NCI-H2081 (cell line): Measurements from ENCODE around the gene POP4.
"Not testable (repeated sequence)": the region's sequence is repeated elsewhere in the genome, so short reads cannot be mapped to it uniquely, and the experiment has no call there.

ENCODE experiments used
- DNase-seq, 2 experiments: peaks; one replicate each; lab custom pipeline; 2025; lab: John Stamatoyannopoulos, UW

POP4 gene, protein sequence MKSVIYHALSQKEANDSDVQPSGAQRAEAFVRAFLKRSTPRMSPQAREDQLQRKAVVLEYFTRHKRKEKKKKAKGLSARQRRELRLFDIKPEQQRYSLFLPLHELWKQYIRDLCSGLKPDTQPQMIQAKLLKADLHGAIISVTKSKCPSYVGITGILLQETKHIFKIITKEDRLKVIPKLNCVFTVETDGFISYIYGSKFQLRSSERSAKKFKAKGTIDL

DNA sequence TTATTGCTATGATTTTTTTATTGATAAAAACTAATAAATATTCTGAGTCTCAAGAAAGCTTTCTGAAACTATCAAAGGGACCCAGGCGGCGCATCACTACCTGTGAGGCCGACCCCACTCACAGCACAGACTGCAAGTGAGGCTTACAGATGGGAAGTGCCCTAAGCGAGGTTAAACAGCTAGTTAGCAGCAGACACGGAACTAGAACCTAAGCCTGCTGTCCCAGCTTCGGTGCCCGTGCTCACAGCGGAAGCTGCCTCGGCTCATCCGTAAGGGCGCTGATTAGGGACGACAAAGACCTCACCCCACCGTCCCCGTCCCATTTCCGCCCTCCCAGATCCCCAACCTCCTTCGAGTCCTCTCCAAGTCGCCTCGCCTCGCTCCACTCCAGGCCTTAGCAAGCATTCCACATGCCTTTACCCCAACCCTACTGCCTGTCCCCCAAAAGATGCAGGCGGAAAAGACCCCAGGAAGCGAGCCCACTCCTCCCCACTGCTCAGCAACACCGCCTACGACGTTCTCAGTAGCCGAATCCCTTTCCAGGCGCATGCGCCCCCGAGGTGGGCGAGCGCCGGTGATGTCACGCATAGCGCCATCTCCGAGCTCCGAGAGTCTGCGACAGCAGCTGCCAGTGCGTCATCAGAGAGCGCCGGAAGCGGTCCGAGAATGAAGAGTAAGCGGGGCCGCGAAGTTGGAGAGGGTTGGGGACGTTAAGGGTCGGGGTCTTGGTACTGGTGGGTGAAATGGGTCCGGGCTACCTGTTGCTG lies at the start of gene POP4:
TSS of gene POP4 (plus strand) at position 631 of the 767 bp plus-strand sequence. CDS start at position 667, 36 bp downstream.
- peak; percentile 93 to 95 for DNase-seq

GRCh38 chr19:29559110-29559509 lies 47.0 kb upstream of the POP4 start:
- DNase-seq = not testable (repeated sequence)

DNA sequence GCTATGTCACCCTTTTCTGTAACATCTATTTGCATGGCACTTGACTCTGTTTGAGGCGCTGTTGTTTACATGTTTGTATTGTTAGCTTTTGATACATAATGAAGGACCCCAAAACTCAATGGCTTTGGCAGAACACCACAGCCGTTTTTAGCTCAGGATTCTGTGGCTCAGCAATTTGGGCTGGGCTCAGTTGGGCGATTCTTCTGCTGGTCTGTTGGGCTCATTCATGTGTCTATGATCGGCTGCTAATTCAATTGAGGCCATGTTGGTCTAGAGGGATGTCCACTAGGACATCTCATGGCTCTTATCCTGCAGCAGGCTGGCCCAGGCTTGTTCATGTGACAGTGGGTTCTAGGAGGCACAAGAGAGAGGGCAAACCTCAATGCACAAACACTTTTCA lies 46.3 kb upstream of the POP4 start:
- no peak for DNase-seq

DNA sequence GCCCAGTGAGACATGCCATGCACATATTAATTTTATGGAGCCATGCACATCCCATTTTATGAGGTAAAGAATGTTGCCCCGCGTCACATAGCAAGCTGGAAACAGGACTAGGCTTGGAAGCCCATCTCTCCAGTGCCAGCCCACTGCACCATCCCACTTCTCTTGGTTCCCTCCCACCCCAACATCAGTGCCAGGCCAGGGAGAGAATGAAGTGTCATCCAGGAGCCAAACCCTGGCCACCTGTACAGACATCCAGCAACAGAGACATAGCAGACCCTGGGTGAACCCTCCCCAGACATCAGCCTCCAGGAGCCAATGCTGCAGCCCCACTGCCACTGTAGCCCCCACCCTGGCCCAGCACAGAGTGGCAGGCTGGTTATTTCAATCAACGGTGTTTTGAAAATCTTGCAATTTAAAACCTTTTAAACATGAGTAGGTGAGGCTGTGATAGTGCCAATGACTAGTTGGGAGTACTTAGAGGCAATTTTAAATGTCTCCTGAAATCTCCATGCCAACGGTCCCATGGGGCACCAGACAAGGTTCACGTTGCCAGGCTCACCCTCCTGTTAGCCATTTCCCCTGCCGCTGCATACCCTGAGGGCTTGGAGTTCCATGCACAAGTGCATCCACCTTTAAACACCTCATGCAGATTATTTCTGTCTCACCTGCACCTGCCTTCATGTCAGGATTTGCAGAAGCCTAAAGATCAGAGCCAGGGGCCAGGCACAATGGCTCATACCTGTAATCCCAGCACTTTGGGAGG lies 45.6 kb upstream of the POP4 start:
- no peak for DNase-seq

DNA sequence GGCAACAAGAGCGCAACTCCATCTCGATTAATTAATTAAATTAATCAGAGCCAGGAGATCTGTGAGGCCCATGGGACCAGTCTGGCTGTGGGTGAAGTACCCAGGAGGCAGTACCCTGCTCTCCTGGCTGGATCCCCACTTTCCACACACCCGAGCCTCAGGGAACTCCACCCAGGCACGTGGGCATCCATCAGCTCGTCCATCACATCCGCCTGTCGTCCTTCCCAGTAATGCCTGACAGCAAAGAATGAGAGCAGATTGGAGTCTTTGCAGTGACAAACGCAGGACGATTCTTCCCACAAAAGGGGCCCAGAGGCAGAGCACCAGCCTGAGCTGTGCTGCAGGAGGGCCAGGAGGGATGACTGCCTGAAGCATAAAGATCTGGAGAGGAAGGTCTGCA lies 44.5 kb upstream of the POP4 start:
- no peak for DNase-seq

DNA sequence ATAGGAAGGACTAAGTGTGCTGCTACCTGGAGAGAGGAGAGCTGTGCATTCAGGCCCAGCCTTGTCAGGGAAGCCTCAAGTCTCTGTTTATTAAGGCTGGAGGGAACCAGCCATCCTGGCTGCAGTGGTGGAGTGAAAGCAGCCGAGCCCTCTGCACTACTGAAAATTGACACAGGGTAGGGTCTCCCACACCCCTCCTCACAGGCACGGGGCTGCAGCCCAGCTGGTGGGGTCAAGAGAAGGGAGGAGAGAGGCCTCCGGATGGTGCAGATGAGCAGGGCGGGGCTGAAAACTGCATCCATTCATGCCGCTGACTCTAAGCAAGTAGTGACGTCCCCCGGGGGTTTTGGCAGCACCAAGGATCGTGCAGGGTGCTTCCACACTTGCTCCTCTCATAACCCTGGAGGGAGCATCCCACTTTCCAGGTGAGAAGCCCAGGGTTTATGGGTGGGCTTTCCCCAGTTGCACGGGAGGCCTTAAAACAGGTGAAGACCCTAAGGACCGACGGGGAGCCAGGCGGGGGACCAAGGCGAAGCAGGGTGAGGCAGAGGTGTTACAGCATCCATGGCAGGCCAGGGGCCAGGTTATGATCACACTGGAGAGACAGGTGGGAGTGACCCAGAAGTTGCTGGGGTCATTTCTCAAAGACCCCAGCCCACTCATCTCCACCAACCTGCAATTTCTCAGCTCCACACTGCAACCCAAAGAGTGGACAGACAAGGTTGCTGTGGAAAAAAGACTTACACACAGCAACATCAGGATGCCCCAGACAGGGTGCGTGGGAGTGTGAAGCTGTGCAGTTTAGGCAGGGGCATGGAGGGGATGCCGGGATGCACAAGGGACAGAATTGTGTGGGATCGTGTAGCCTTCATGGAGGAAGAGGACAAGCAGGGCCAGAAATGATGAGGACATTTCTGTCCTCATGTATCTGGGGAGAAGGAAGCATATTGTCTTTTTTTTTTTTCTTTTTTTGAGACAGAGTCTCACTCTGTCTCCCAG lies 43.5 kb upstream of the POP4 start:
- DNase-seq = no peak

DNA sequence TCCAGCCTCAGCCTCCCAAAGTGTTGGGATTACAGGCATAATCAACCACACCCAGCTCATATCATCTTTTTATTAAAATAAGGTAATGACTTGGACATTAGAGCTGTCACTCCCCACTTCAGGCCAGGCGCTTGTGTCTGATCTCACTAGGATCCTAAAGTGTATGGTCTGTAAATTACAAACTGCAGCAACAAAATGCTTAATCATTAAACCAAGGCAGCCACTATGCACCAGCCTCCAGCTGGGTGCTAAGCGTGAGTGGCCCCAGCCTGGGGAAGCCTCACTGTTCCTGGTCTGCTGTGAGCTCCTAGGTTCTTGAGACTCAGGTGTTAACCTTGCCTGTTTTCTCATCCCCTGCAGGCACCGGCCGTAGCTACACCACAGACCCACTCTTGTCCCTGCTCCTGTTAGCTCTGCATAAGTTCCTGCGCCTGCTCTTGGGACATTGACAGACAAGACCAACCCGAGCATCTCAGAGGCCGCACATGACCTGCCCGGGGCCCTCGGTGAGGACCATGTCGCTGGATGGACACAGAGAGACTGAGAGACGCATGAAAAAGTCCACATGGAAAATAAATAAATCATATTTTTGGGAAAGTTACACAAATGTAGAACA lies 42.5 kb upstream of the POP4 start:
- DNase-seq = no peak

GRCh38 chr19:29564574-29565005 lies 41.5 kb upstream of the POP4 start:
- DNase-seq = no peak

GRCh38 chr19:29565171-29565570 lies 40.9 kb upstream of the POP4 start:
- no peak for DNase-seq

DNA sequence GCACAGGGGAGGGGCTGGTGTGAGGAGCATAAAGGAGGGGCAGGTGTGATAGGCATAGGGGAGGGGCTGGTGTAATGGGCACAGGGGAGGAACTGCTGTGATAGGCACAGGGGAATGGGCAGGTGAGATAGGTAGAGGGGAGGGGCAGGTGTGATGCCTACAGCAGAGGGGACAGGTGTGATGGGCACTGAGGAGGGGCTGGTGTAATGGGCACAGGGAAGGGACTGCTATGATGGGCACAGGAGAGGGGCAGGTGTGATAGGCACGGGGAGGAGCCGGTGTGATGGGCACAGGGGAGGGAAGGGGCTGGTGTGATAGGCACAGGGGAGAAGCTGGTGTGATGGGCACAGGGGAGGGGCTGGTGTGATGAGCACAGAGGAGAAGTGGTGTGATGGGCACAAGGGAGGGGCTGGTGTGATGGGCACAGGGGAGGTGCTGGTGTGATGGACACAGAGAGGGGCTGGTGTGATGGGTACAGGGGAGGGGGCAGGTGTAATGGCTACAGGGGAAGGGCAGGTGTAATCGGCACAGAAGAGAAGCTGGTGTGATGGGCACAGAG lies 39.5 kb upstream of the POP4 start:
- DNase-seq = no peak

DNA sequence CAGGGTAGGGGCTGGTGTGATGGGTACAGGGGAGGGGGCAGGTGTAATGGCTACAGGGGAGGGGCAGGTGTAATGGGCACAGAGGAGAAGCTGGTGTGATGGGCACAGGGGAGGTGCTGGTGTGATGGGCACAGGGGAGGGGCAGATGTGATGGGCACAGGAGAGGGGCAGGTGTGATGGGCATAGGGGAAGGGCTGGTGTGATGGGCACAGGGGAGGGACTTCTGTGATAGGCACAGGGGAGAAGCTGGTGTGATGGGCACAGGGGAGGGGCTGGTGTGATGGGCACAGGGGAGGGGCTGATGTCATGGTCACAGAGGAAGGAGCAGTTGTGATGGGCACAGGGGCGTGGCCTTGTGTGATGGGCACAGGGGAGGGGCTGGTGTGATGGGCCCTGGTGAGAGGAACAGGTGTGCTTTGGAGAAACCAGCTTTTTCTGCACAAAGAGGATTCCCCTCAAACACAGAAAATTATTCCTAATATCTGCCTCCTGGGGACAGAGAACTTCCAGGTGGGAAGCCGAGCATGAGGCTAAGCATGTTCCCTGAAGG lies 38.6 kb upstream of the POP4 start:
- DNase-seq = no peak

DNA sequence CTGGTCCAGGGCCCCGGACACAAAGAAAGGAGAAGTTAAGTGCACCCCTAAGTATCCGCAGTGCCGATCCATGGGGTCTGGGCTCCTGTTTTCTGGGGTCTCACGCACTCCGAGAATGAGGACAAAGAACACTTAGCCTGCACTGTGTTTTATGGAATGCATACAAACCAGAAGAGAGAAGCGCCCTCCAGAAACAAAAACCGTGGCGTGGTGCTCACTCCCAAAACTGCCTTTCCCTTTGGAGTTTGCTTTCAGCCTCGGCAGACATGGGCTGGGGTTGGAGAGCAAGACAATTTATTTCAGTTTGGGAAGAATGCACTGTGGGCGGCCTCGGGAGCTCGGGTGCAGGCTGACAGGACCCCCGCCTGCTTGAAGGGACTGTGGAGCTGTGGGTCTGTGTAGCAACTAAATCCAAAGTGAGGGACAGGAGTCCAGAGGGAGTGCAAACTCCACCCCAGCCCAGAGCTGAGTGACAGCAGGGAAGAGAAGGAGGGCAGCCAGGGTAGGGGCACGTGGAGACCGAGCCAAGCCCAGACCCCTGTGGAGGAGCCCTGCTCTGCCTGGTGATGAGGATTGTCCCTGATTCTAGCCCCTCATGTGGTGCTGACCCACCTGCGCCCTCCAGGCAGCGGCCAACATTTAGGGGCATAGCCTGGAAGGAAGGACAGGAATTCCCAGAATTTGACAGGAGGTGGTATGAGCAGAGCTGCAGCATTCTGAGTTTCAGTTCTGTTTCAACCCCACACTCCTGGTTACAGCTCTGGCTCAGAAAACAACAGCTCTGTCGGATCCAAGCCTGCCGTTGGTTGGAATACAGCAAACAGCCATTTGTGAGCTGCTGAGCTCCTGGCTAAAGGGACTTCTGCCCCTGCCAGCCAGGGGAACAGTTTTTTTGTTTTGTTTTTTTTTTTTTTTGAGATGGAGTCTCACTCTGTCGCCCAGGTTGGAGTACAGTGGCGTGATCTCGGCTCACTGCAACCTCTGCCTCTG lies 37.8 kb upstream of the POP4 start:
- DNase-seq = no peak

- no peak for DNase-seq
Observed at GRCh38 chr19:29569038-29569911, 36.8 kb upstream of the POP4 start.

GRCh38 chr19:29571181-29571580 lies 34.9 kb upstream of the POP4 start:
- DNase-seq = no peak

GRCh38 chr19:29573486-29573885 lies 32.6 kb upstream of the POP4 start:
- DNase-seq = no peak

- DNase-seq = no peak
Observed at GRCh38 chr19:29574510-29574909, 31.6 kb upstream of the POP4 start.

- DNase-seq = no peak
Observed at GRCh38 chr19:29576046-29576606, 30.0 kb upstream of the POP4 start.
